Stomach smooth muscle (tissue), 2 donors: ENCODE data around the gene NKAIN4.
A peak's percentile ranks its signal among the peaks of the same experiment; 100 is the strongest.

Source experiments
- H3K27ac ChIP-seq: one replicate; pipeline ENCODE4 v1.7.0; 2013; ENCODE audit warnings: mild to moderate bottlenecking, low read length, inconsistent platforms
- H3K27me3 ChIP-seq, 2 donors: one replicate each; pipeline ENCODE4 v1.7.0; 2013; ENCODE audit warnings: low read length in 2 of 2; ENCODE audit not compliant: insufficient read depth in 2 of 2, control insufficient read depth in 1 of 2
- H3K36me3 ChIP-seq, 2 donors: one replicate each; pipeline ENCODE4 v1.7.0; 2013; ENCODE audit warnings: low read length in 2 of 2; ENCODE audit not compliant: control insufficient read depth in 2 of 2, insufficient read depth in 2 of 2
- H3K4me1 ChIP-seq: one replicate; pipeline ENCODE4 v1.7.0; 2013; ENCODE audit warnings: low read length; ENCODE audit not compliant: control insufficient read depth, insufficient read depth
- H3K4me3 ChIP-seq, 2 donors: one replicate each; pipeline ENCODE4 v1.7.0; 2013; ENCODE audit warnings: low read length in 2 of 2
- H3K9ac ChIP-seq, 2 donors: one replicate each; pipeline ENCODE4 v1.7.0; 2013; ENCODE audit warnings: low read length in 2 of 2, mild to moderate bottlenecking in 1 of 2
- H3K9me3 ChIP-seq, 2 donors: one replicate each; pipeline ENCODE4 v1.7.0; 2013; ENCODE audit warnings: low read length in 2 of 2; ENCODE audit not compliant: control insufficient read depth in 2 of 2
- donor health status: healthy.
- donor health status: Pancreatic carcinoma.

Gene NKAIN4

DNA sequence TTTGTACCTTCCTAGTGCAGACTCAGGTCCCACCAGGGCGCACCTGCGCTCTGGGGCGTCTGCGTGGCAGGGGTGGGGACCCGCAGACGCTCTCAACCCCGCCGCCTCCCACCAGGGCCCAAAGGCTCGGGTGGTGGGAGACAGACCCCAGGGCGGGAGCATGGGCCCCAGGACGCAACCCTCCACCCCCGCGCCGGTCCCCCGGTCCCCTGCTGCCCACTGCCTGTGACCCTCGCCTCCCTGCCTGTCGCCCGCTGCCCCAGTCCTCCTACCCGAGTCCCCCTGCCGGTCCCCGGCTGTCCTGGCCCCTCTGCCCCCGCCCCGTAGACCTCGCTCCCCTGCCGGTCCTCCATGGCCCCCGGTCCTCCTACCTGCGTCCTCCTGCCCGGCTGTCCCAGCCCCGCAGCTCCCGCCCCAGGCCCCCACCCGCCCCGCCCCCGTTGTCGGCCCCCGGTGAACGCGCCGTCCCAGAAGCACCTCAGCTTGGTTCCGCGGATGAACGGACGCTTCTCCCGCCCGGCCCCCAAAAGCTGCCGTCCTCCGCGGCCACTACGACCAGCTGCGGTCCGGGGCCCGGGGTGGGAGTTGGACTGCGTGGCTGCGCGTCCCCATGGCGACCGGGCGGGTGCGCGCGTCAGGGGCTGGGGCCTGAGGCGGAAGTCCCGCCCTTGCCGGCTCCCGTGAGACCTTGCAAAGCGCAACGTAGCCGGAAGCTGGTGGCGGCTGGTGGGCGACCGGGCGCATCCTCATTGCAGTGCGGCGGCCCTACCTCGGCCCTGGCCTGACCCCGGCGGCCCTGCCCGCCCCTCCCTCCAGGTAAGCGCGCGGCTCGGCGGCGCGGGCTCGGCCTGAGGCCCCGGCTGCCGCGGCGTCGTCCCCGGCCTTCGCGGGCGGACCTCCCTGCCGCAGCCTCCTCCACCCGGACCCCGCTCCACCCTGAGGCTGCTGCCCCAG is 18.1 kb upstream of the NKAIN4 start, which contains the start of gene ARFGAP1:
Gene ARFGAP1, plus strand, starts transcription at position 709 of the 954 bp plus-strand sequence. CDS start 2,768 bp downstream, outside the sequence.
- H3K4me1 ChIP-seq: peaks cover 23% of the 10 kb centered on the region
- no peak within 1 kb of the TSS for H3K27ac ChIP-seq
- H3K9ac ChIP-seq: peak within 1 kb of the TSS; percentile 79 to 87
- H3K27me3 ChIP-seq: peaks cover under 1 to 6% of the 10 kb centered on the region in 2 donors
- peak within 1 kb of the TSS; percentile 81 to 89 for H3K4me3 ChIP-seq
- H3K36me3 ChIP-seq: peaks cover 9% of the 10 kb centered on the region in 2 donors
- no peaks in the 10 kb centered on the region for H3K9me3 ChIP-seq

DNA sequence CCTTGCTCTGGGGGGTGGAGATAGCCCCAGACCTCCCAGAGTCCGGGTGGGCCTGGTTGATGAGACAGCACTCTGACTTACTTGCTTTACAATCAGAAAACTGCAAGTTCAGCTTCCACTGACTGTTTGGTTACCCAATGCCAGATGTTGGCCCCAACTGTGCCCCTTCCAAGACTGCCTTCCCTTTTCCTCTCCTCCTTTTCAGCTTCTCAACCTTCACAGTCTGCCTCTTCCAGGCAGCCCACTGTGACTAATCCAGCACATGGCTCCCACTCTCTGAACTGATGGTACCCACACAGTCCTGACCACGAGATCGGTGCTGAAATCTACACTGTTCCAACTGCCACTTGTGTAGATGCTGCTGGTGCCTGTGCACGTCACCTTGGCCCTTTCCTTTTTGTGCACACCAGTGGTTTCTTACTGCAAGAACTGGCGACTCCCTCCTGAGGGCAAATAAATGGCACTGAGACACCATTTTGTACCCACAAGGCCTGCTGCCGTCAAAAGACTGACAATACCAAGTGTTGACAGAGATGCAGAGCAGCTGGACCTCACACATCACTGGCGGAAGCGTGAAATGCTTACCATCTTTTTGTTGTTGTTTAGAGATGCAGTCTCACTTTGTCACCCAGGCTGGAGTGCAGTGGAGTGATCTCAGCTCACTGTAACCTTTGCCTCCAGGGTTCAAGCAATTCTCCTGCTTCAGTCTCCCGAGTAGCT is 16.5 kb upstream of the NKAIN4 start:
- Histone ChIP-seq H3K9me3 (no peaks in the 10 kb centered on the region), H3K27me3 (peaks cover 8% of the 10 kb centered on the region in 2 donors), H3K36me3 (no peaks in the 10 kb centered on the region), H3K27ac (no peak overlapping the region), H3K9ac (no peak overlapping the region), H3K4me1 (peaks cover 23% of the 10 kb centered on the region), H3K4me3 (no peak overlapping the region)

- Histone ChIP-seq H3K4me1 (peaks cover 20% of the 10 kb centered on the region), H3K36me3 (no peaks in the 10 kb centered on the region), H3K9ac (no peak overlapping the region)
Observed at GRCh38 chr20:63269724-63270123, 15.5 kb upstream of the NKAIN4 start.

GRCh38 chr20:63268671-63269439 is 14.6 kb upstream of the NKAIN4 start:
- no peak overlapping the region for H3K27ac ChIP-seq
- peaks cover 10 to 19% of the 10 kb centered on the region in 2 donors for H3K27me3 ChIP-seq
- peaks cover 13% of the 10 kb centered on the region for H3K4me1 ChIP-seq
- H3K36me3 ChIP-seq: no peaks in the 10 kb centered on the region
- no peak overlapping the region for H3K4me3 ChIP-seq
- no peak overlapping the region for H3K9ac ChIP-seq
- no peaks in the 10 kb centered on the region for H3K9me3 ChIP-seq

More at GRCh38 chr20:63269724-63270123, 15.5 kb upstream of the NKAIN4 start:
- Histone ChIP-seq H3K27ac (no peak overlapping the region), H3K27me3 (peaks cover 8 to 11% of the 10 kb centered on the region in 2 donors), H3K4me3 (no peak overlapping the region), H3K9me3 (no peaks in the 10 kb centered on the region)

- no peak overlapping the region for H3K27ac ChIP-seq
- H3K4me3 ChIP-seq: no peak overlapping the region
- peaks cover 11 to 21% of the 10 kb centered on the region in 2 donors for H3K27me3 ChIP-seq
- no peaks in the 10 kb centered on the region for H3K9me3 ChIP-seq
- H3K36me3 ChIP-seq: no peaks in the 10 kb centered on the region
- peaks cover 7% of the 10 kb centered on the region for H3K4me1 ChIP-seq
- no peak overlapping the region for H3K9ac ChIP-seq
Observed at GRCh38 chr20:63268256-63268655, 14.0 kb upstream of the NKAIN4 start.

GRCh38 chr20:63267691-63268090 is 13.4 kb upstream of the NKAIN4 start:
- H3K4me1 ChIP-seq: peaks cover 5% of the 10 kb centered on the region
- H3K27me3 ChIP-seq: peaks cover 11 to 23% of the 10 kb centered on the region in 2 donors
- no peak overlapping the region for H3K4me3 ChIP-seq

DNA sequence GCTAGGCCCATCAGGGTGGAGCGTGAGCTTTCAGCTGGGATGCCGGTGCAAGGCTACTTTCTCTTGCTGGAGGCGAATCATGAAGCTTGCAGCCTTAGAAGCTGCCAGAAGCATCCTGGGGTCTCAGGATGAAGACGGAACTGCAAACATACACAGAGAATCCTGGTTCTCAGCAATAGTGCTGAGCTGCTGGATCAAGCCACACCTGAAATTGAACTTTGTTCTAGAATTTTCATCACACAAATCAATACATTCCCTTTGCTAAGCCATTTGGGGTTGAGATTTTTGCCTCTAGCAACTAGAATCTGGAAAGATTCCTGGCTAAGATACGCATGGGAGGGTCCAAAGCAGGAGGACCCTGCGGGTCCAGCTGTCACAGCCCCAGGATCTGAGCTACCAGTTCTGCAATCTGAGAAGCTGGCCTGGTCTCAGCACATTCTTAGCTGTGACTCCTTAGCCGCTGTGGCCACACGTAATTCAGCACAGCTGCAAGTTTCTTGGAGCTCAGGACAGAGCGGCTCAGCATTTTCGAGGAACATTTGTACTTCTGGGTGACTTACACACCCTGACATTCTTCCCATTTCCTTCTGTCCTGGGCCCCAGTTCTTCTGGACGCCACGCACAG is 11.7 kb upstream of the NKAIN4 start:
- H3K9ac ChIP-seq: no peak overlapping the region
- no peak overlapping the region for H3K4me3 ChIP-seq
- H3K4me1 ChIP-seq: no peaks in the 10 kb centered on the region
- no peaks in the 10 kb centered on the region for H3K36me3 ChIP-seq
- no peaks in the 10 kb centered on the region for H3K9me3 ChIP-seq
- H3K27ac ChIP-seq: no peak overlapping the region
- peaks cover 20 to 26% of the 10 kb centered on the region in 2 donors for H3K27me3 ChIP-seq

More at GRCh38 chr20:63267691-63268090, 13.4 kb upstream of the NKAIN4 start:
- Histone ChIP-seq H3K27ac (no peak overlapping the region), H3K9me3 (no peaks in the 10 kb centered on the region), H3K9ac (no peak overlapping the region), H3K36me3 (no peaks in the 10 kb centered on the region)

- H3K9me3 ChIP-seq: no peaks in the 10 kb centered on the region
- no peaks in the 10 kb centered on the region for H3K4me1 ChIP-seq
Observed at GRCh38 chr20:63264519-63264918, 10.3 kb upstream of the NKAIN4 start.

DNA sequence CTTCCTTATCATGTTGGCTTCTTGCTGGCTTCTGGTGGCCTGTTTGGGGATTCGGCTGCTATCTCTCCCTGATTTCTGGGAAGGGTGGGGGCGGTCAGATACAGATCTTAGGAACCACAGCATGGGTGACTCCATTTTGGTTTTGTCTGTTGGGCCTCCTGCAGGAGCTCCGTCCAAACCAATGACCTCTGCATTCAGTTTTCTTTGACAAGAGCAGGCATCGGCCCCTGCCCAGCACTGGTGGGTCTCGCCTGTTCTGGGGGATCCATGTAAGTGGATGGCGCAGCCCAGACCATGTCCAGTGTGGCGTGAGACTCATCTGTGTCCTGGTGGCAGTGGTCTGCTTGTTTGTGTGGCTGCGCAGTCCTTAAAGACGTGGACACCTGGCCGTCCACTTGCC is 9.7 kb upstream of the NKAIN4 start:
- H3K27ac ChIP-seq: no peak overlapping the region
- H3K9me3 ChIP-seq: no peaks in the 10 kb centered on the region
- no peak overlapping the region for H3K4me3 ChIP-seq
- H3K9ac ChIP-seq: no peak overlapping the region
- H3K4me1 ChIP-seq: no peaks in the 10 kb centered on the region
- H3K36me3 ChIP-seq: no peaks in the 10 kb centered on the region
- H3K27me3 ChIP-seq: peaks cover 20 to 33% of the 10 kb centered on the region in 2 donors

More at GRCh38 chr20:63264519-63264918, 10.3 kb upstream of the NKAIN4 start:
- peaks cover 20 to 30% of the 10 kb centered on the region in 2 donors for H3K27me3 ChIP-seq
- H3K9ac ChIP-seq: no peak overlapping the region
- no peaks in the 10 kb centered on the region for H3K36me3 ChIP-seq
- H3K27ac ChIP-seq: no peak overlapping the region
- no peak overlapping the region for H3K4me3 ChIP-seq

- H3K4me3 ChIP-seq: no peak overlapping the region
- no peaks in the 10 kb centered on the region for H3K9me3 ChIP-seq
- no peaks in the 10 kb centered on the region for H3K36me3 ChIP-seq
- H3K9ac ChIP-seq: no peak overlapping the region
- peaks cover 18 to 34% of the 10 kb centered on the region in 2 donors for H3K27me3 ChIP-seq
- no peaks in the 10 kb centered on the region for H3K4me1 ChIP-seq
- H3K27ac ChIP-seq: no peak overlapping the region
Observed at GRCh38 chr20:63262836-63263235, 8.6 kb upstream of the NKAIN4 start.
